Measurements from ENCODE around the gene MAP4K2.

MAP4K2 gene

GRCh38 chr11:64750361-64751054 lies 52.5 kb downstream of the MAP4K2 start:
- no peak overlapping the region for H2AFZ ChIP-seq
- TF ChIP-seq, protein P1, sequence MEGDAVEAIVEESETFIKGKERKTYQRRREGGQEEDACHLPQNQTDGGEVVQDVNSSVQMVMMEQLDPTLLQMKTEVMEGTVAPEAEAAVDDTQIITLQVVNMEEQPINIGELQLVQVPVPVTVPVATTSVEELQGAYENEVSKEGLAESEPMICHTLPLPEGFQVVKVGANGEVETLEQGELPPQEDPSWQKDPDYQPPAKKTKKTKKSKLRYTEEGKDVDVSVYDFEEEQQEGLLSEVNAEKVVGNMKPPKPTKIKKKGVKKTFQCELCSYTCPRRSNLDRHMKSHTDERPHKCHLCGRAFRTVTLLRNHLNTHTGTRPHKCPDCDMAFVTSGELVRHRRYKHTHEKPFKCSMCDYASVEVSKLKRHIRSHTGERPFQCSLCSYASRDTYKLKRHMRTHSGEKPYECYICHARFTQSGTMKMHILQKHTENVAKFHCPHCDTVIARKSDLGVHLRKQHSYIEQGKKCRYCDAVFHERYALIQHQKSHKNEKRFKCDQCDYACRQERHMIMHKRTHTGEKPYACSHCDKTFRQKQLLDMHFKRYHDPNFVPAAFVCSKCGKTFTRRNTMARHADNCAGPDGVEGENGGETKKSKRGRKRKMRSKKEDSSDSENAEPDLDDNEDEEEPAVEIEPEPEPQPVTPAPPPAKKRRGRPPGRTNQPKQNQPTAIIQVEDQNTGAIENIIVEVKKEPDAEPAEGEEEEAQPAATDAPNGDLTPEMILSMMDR (IDR thresholded peaks at IDR 0.05): no peak
- H3K4me2 ChIP-seq (ENCODE audit: low read length): no peak overlapping the region
- H3K9me3 ChIP-seq (ENCODE audit: control insufficient read depth, low read length): no peaks in the 10 kb centered on the region
- H3K9ac ChIP-seq: no peak overlapping the region
- H3K27ac ChIP-seq: no peak overlapping the region
- no peaks in the 10 kb centered on the region for H3K4me1 ChIP-seq
- no peaks in the 10 kb centered on the region for H3K79me2 ChIP-seq
- no peak overlapping the region for H3K4me3 ChIP-seq (ENCODE audit: low read depth, low read length)
- no peaks in the 10 kb centered on the region for H3K27me3 ChIP-seq (ENCODE audit: control insufficient read depth, insufficient read depth, low read length)
- no peaks in the 10 kb centered on the region for H3K36me3 ChIP-seq (ENCODE audit: control insufficient read depth, insufficient read depth, low read length)

- Histone ChIP-seq H3K27ac (no peak overlapping the region), H3K9ac (no peak overlapping the region), H2AFZ (no peak overlapping the region), H3K36me3 (ENCODE audit: control insufficient read depth, insufficient read depth, low read length) (no peaks in the 10 kb centered on the region), H3K9me3 (ENCODE audit: control insufficient read depth, low read length) (no peaks in the 10 kb centered on the region), H3K4me1 (no peaks in the 10 kb centered on the region), H3K79me2 (no peaks in the 10 kb centered on the region), H3K4me3 (ENCODE audit: low read depth, low read length) (no peak overlapping the region), H3K4me2 (ENCODE audit: low read length) (no peak overlapping the region), H3K27me3 (ENCODE audit: control insufficient read depth, insufficient read depth, low read length) (no peaks in the 10 kb centered on the region)
- TF ChIP-seq, protein P1 (IDR thresholded peaks at IDR 0.05): no peak
Measured at GRCh38 chr11:64747961-64748665, 54.9 kb downstream of the MAP4K2 start.

DNA sequence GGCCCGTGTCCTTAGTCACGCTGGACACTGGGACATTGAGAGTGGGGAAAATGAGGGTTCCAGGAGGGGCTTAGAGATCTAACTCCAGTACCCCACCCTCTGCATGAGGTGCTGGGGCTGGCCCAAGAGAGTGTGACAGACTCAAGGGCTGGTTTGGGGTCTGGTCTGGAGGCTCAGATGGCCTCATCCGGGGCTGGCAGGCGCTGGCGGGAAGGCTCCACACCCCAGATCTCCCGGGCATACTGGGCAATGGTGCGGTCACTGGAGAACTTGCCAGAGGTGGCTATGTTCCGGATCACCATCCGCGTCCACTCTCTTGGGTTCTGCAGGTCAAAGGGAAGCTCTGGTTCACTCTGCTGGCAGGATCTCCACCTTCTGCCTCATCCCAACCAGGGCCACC lies 56.5 kb downstream of the MAP4K2 start:
- TF ChIP-seq, protein P1 (IDR thresholded peaks at IDR 0.05): no peak
- H3K4me3 ChIP-seq (ENCODE audit: low read depth, low read length): no peak overlapping the region
- H3K9ac ChIP-seq: no peak overlapping the region
- no peak overlapping the region for H2AFZ ChIP-seq
- H3K27ac ChIP-seq: peak overlapping the region; percentile 54
- no peaks in the 10 kb centered on the region for H3K36me3 ChIP-seq (ENCODE audit: control insufficient read depth, insufficient read depth, low read length)
- no peaks in the 10 kb centered on the region for H3K4me1 ChIP-seq
- H3K27me3 ChIP-seq (ENCODE audit: control insufficient read depth, insufficient read depth, low read length): no peaks in the 10 kb centered on the region
- no peaks in the 10 kb centered on the region for H3K79me2 ChIP-seq
- H3K4me2 ChIP-seq (ENCODE audit: low read length): no peak overlapping the region
- no peaks in the 10 kb centered on the region for H3K9me3 ChIP-seq (ENCODE audit: control insufficient read depth, low read length)

DNA sequence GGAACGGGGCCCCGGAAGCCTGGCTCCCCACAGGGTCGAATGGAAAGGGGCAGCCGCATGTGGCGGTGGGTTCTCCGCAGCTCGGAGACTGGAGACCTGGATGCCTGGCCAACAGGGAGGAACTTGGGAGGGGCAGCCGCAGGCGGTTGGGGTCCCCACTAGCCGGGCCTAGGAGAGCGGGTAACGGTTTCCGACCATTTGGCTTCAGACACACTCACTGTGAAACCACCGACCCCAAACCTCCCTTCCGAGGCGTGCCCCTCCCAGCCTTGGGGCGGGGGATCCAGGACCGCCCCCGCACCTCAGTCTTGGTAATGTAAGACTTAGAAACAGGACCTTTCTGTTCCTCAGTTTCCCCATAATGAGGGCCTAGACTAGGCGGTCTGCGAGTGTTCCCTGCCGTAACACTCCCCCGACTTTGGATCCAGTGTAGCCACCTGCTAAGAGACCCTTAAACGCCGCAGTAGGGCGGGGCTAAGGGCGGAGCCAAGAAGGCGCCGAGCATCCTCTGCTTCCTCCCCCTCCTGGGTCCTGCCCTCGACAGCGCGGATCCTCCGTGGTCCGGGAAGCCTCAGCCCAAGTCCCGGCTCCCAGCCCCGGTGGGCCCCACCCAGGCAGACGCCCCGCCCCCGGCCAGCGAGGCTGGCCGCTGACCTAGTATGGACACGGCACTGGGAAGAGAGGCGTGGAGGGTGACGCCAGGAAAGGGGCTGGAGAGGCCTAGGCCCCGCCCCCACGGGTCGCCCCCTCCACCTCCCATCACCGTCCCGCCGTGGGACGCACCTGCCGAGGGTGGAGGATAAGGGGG lies 57.3 kb downstream of the MAP4K2 start:
- Histone ChIP-seq H3K4me1 (no peaks in the 10 kb centered on the region), H3K27ac (peak overlapping the region; percentile 54), H3K4me3 (ENCODE audit: low read depth, low read length) (peak overlapping the region; percentile 34), H3K79me2 (no peaks in the 10 kb centered on the region), H2AFZ (peak overlapping the region; percentile 42), H3K9me3 (ENCODE audit: control insufficient read depth, low read length) (no peaks in the 10 kb centered on the region), H3K36me3 (ENCODE audit: control insufficient read depth, insufficient read depth, low read length) (no peaks in the 10 kb centered on the region), H3K4me2 (ENCODE audit: low read length) (peak overlapping the region; percentile 38), H3K9ac (no peak overlapping the region), H3K27me3 (ENCODE audit: control insufficient read depth, insufficient read depth, low read length) (no peaks in the 10 kb centered on the region)
- TF ChIP-seq, protein P1 (IDR thresholded peaks at IDR 0.05): no peak
